Thymus (tissue), 11 donors: Measurements from ENCODE around the gene CIB4. TPM values are rescaled to one million over a fixed set of nuclear protein-coding genes. Genes with fewer than 3 reads are reported as not detected.

Source experiments
- DNase-seq, 9 donors: peaks; one replicate each; pipeline ENCODE4 v3.0.0-alpha.2; 2013; ENCODE audit warnings: low spot score in 9 of 9, low read depth in 6 of 9, missing footprints in 1 of 9
- H3K27ac ChIP-seq, 2 donors: one replicate each; pipeline ENCODE4 v1.5.1; 2013; ENCODE audit warnings: control low read depth in 1 of 2, low read depth in 1 of 2, low read length in 1 of 2, mild to moderate bottlenecking in 1 of 2, moderate library complexity in 1 of 2
- H3K27me3 ChIP-seq, 2 donors: one replicate each; pipeline ENCODE4 v1.5.1; 2013; ENCODE audit warnings: low read length in 1 of 2; ENCODE audit not compliant: control insufficient read depth in 2 of 2, insufficient read depth in 1 of 2
- H3K36me3 ChIP-seq, 2 donors: one replicate each; pipeline ENCODE4 v1.5.1; 2013; ENCODE audit warnings: low read length in 1 of 2, mild to moderate bottlenecking in 1 of 2, moderate library complexity in 1 of 2; ENCODE audit not compliant: control insufficient read depth in 2 of 2, insufficient read depth in 2 of 2
- H3K4me1 ChIP-seq, 2 donors: one replicate each; pipeline ENCODE4 v1.5.1; 2013; ENCODE audit warnings: low read length in 2 of 2; ENCODE audit not compliant: control insufficient read depth in 2 of 2, insufficient read depth in 2 of 2
- H3K4me3 ChIP-seq, 2 donors: one replicate each; pipeline ENCODE4 v1.5.1; 2013; ENCODE audit warnings: low read length in 2 of 2, control low read depth in 1 of 2, mild to moderate bottlenecking in 1 of 2
- H3K9me3 ChIP-seq, 2 donors: one replicate each; pipeline ENCODE4 v1.5.1; 2013; ENCODE audit warnings: low read length in 1 of 2, mild to moderate bottlenecking in 1 of 2; ENCODE audit not compliant: control insufficient read depth in 2 of 2, insufficient read depth in 1 of 2
- WGBS: extraction: QIAGEN DNeasy Blood & Tissue Kit; methylation state at CpG from one replicate; pipeline ENCODE4 v1.1.7; 2013; 5-methylcytosine and 5-hydroxymethylcytosine counted together
- polyA plus RNA-seq: library from polyadenylated mRNA; stranded (reverse); fragments of 200-250 nt; gene quantifications from one replicate; pipeline ENCODE4 v1.2.3, GENCODE V29; 2013
- total RNA-seq: library from RNA; stranded (reverse); fragments of 120-200 nt; gene quantifications from one replicate; pipeline ENCODE4 v1.2.4, GENCODE V29; 2013
- donor health status: healthy.

CIB4 gene
- total and polyA plus RNA-seq, 2 donors: 0.19 TPM; not detected in 1

DNA sequence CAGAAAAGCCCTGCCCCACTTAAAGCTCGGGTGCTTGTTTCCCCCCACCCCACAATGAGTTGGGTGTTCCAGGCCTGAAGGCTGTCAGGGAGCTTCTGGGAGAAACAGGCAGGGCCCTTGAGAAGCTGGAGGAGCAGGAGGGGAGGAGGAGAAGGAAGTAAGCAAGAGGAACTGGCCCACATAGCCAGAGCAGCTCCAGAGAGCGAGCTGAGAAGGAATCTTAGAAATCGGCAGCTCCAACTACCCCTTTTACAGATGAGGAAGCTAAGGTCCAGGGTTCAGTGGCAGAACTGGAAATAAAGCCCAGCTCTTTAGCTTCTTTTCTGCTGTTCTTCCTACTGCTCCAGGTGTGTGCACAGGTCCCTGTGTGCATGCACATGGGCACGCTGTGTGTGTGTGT lies 38.7 kb upstream of the CIB4 start:
- Histone ChIP-seq H3K4me1 (no peaks in the 10 kb centered on the region), H3K27ac (no peak overlapping the region), H3K27me3 (peaks cover 2 to 38% of the 10 kb centered on the region in 2 donors), H3K4me3 (no peak overlapping the region), H3K36me3 (no peaks in the 10 kb centered on the region), H3K9me3 (peaks cover 0 to 4% of the 10 kb centered on the region in 2 donors)
- WGBS: 51% methylated on average over 4 of the region's 4 CpGs
- no peak for DNase-seq

DNA sequence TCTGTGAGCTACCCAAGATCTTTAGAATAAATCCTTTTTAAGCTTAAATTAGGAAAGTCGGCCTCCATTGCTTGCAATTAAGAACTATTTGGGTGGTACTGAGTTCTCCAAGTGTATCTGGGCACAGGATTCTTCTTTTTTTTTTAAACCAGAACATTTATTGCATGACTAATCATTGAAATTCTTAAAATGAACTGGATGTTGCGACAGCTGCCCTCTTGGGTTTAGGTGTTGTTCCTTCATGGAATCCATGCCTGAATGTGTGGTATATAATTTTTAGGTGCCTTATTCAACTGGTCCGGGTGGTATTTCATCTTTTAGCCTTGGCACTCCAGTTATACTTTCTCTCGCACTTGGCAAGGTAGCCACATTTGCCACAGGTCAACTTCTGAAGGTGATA lies 36.9 kb upstream of the CIB4 start:
- no peak for DNase-seq
- Histone ChIP-seq H3K4me1 (no peaks in the 10 kb centered on the region), H3K4me3 (no peak overlapping the region), H3K27me3 (peaks cover 2 to 32% of the 10 kb centered on the region in 2 donors), H3K9me3 (peaks cover 0 to 4% of the 10 kb centered on the region in 2 donors), H3K36me3 (no peaks in the 10 kb centered on the region), H3K27ac (no peak overlapping the region)
- WGBS: 97% methylated on average over 4 of the region's 4 CpGs

DNA sequence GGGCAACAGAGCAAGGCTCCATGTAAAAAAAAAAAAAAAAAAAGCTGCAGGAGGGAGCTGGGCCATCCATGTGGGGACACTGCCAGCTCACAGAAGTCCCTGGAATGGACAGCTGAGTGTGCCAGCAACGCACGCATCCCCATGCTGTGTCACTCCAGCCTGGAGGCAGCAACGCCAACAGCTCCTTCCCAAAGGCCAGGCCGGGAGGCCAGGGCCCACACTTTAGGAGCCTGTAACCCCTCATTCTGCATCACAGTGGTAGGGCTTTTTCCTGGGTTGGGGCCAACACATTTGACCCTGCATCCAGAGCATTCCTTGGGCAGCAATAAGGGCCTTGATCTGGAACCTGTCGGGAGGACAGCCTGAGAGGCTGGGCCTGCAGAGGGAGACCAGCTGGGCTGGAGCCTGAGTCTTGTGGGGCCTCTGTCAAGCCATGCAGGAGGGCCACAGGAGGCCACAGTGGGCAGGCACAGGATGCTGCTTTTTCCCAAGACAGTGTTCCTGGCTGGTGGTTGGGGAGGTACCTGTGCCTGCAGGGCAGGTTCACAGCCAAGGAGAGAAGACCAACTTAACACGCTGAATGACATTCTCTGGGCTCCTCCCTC lies 34.6 kb upstream of the CIB4 start:
- Histone ChIP-seq H3K27me3 (peaks cover 2 to 44% of the 10 kb centered on the region in 2 donors), H3K4me3 (no peak overlapping the region), H3K27ac (no peak overlapping the region), H3K36me3 (no peaks in the 10 kb centered on the region), H3K4me1 (no peaks in the 10 kb centered on the region), H3K9me3 (peaks cover 0 to 4% of the 10 kb centered on the region in 2 donors)
- no peak for DNase-seq
- WGBS: 96% methylated on average over 6 of the region's 6 CpGs

DNA sequence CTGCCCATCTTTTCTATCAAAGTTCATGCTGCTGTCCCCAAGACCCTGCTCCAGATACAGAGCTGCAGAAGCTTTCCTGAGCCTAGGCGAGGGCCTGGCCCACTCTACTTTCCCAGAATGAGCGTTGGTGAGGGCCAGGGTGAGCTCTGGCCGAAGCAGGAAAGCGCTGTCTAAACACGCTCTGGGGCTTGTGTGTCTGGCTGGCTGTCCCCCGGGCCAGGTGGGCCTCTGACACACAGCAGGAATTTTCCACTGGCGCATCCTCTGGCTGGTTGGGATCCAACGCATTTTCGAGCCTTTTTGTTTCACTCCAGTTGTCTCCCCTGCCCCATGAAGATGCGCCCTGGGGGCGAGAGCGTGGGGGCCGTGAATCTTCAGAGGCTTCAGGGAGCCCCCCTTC lies 33.6 kb upstream of the CIB4 start:
- Histone ChIP-seq H3K36me3 (no peaks in the 10 kb centered on the region), H3K4me1 (no peaks in the 10 kb centered on the region), H3K4me3 (no peak overlapping the region), H3K9me3 (peaks cover 0 to 4% of the 10 kb centered on the region in 2 donors), H3K27ac (no peak overlapping the region), H3K27me3 (peaks cover 5 to 47% of the 10 kb centered on the region in 2 donors)
- no peak for DNase-seq
- WGBS: 88% methylated on average over 13 of the region's 13 CpGs

DNA sequence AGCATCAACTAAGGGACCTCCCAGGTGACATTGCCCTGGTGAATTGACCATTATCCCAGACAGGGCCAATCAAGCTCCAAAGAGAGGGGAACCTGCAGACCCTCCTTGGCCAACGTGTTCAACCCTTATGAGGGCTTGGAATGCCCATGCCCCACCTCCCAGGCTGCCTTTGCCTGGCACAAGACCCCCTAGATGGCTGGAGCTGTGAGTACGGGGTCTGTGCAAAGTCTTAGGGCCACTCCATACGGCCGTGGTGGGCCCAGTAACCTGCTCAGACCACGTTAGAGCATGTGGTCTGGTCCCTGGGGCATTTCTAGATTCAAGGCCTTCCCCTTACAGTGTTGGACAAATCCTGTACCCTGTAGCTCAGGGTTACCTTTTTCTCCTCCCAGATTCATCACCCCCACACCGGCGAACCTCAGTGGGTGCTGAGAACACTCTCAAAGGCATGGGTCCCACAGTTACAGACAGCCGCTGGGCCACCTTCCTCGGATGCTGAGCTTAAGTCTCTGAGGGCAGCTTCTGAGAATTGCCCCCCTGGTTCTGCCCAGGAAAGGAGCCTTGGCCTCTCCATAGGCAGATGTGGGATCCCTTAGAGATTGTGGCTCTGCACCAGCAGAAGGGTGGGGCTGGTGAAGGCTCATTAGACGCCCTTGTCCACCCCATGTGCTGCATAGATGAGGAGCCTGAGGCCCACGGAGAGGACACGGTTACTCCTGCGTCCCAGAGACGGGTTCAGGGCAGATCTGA lies 33.0 kb upstream of the CIB4 start:
- 89% methylated on average over 14 of the region's 14 CpGs for WGBS

DNA sequence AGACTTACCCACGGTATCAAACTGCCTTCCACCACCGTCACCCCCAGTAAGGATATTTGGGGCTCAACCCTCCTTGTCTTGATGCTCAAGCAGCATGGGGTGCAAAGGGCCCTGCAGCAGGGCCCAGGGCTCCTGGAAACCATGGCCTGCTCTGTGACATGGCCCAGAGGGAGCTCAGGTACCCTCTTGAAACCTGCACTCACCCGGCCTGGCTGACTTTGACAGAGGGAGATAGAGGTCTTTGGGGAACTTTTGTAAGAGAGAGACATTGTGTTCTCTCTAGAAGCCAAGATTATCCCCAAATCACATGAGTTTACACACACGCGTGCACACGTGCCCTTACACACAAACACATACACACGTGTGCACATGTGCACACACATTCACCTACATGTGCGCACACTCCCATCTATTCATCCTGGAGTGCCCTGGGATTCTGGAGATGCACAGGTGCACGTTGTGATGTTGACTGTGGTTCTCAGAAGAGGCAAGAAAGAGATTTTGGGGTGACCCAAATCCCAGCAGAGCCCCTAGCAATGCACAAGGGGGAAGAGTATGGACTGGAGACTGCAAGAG lies 31.7 kb upstream of the CIB4 start:
- Histone ChIP-seq H3K4me1 (no peaks in the 10 kb centered on the region), H3K27ac (no peak overlapping the region), H3K27me3 (peaks cover 3 to 51% of the 10 kb centered on the region in 2 donors), H3K9me3 (peaks cover 0 to 4% of the 10 kb centered on the region in 2 donors), H3K4me3 (no peak overlapping the region), H3K36me3 (no peaks in the 10 kb centered on the region)
- no peak for DNase-seq
- 89% methylated on average over 9 of the region's 9 CpGs for WGBS

More for the DNA sequence above, 33.0 kb upstream of the CIB4 start:
- Histone ChIP-seq H3K4me1 (no peaks in the 10 kb centered on the region), H3K36me3 (no peaks in the 10 kb centered on the region), H3K4me3 (no peak overlapping the region), H3K27me3 (peaks cover 5 to 45% of the 10 kb centered on the region in 2 donors), H3K9me3 (peaks cover 0 to 4% of the 10 kb centered on the region in 2 donors), H3K27ac (no peak overlapping the region)
- no peak for DNase-seq

DNA sequence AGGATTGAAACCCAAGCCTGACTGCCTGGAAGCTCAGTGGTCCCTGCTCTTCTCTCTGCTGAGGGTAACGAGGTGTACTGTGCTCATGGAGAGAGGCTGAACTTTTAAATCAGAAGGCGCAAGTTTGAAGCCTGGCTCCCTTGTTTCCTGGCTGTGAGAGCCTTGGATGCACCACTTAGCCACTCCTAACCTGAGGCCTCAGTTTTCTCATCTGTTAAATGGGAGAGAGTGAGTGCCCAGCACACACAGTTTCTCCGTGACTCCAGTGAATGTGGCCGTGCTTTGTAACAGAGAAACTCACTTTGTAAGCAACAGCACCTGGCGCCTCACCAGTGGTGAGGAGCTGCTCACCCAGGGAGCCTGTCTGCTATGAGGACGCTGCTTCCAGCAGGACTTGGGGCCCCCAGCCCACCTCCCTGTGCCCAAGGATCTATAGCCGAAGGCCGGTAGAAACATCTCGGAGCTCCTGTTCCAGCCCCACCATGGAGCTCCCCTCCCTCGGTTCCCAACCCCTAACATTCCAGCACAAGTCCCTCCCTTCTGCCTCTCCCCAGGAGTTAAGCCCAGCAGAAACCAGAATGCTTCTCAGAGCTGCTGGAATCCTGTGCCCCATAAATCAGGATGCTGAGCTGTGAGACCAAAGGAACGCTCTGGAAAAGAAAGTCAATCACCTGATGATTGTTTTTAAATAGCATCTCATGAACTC lies 31.1 kb upstream of the CIB4 start:
- peaks cover 3 to 47% of the 10 kb centered on the region in 2 donors for H3K27me3 ChIP-seq
- no peaks in the 10 kb centered on the region for H3K36me3 ChIP-seq
- 81% methylated on average over 11 of the region's 11 CpGs for WGBS
- no peaks in the 10 kb centered on the region for H3K4me1 ChIP-seq
- no peak for DNase-seq
- no peaks in the 10 kb centered on the region for H3K9me3 ChIP-seq
- no peak overlapping the region for H3K4me3 ChIP-seq
- H3K27ac ChIP-seq: no peak overlapping the region

DNA sequence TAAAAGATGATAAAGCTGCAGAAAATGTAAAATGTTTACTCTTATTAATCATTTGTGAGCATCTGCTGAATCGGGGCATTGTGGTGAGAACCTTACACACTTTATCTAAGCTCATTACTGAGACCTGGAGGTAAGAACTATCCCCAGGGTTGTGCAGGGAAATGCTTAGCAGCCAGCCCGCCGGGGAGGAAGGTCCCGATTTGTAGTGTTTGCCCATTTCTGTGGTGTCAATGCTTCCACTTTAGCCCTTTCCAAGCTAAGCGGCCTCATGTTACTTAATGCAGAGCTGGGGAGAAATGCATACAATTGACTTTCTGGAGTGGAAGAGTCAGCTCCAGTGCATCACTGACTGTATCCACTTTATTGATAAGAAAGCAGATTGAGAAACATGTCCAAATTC lies 30.5 kb upstream of the CIB4 start:
- Histone ChIP-seq H3K4me1 (no peaks in the 10 kb centered on the region), H3K4me3 (no peak overlapping the region), H3K9me3 (no peaks in the 10 kb centered on the region), H3K27ac (no peak overlapping the region), H3K36me3 (no peaks in the 10 kb centered on the region), H3K27me3 (peaks cover 3 to 47% of the 10 kb centered on the region in 2 donors)
- DNase-seq: no peak
- 95% methylated on average over 5 of the region's 5 CpGs for WGBS
